OCI-LY3 (cell line): ENCODE data around the gene FUOM.

Experiments used
- H2AFZ ChIP-seq: fragments of 200-600, 300-600 bp; shearing (Covaris generic); 2 replicates; pipeline ENCODE4 v1.6.0; 2014; ENCODE audit warnings: antibody characterized with exemption, low read depth, low read length
- H3K27ac ChIP-seq: fragments of 200-600, 300-600 bp; sonication (generic); 2 replicates; pipeline ENCODE4 v1.5.1; 2014; ENCODE audit warnings: mild to moderate bottlenecking, low read length, moderate library complexity, mixed read lengths
- H3K27me3 ChIP-seq: fragments of 200-600, 300-600 bp; sonication (generic); 2 replicates; pipeline ENCODE4 v1.6.1; 2014; ENCODE audit warnings: low read depth, low read length, mixed read lengths
- H3K36me3 ChIP-seq: fragments of 200-600, 300-600 bp; sonication (generic); replicated peaks from 2 replicates; pipeline ENCODE3; 2014; ENCODE audit warnings: low read depth, low read length, mixed read lengths
- H3K4me1 ChIP-seq: fragments of 300-600, 200-600 bp; sonication (generic); 2 replicates; pipeline ENCODE4 v1.6.1; 2014; ENCODE audit warnings: low read length, mixed read lengths
- H3K4me2 ChIP-seq: fragments of 200-600, 300-600 bp; sonication (generic); 2 replicates; pipeline ENCODE4 v1.6.1; 2014; ENCODE audit warnings: low read length, mixed read lengths
- H3K4me3 ChIP-seq: fragments of 300-600, 200-600 bp; sonication (generic); 2 replicates; pipeline ENCODE4 v1.5.1; 2014; ENCODE audit warnings: antibody characterized with exemption, mild to moderate bottlenecking, low read length, moderate library complexity
- H3K79me2 ChIP-seq: fragments of 300-600, 200-600 bp; shearing (Covaris generic); 2 replicates; pipeline ENCODE4 v1.6.1; 2014; ENCODE audit warnings: mild to moderate bottlenecking, low read length, mixed read lengths
- H3K9ac ChIP-seq: fragments of 300-600, 200-600 bp; shearing (Covaris generic); 2 replicates; pipeline ENCODE4 v1.6.0; 2014; ENCODE audit warnings: mild to moderate bottlenecking, low read length, moderate library complexity
- H3K9me3 ChIP-seq: fragments of 200-600, 300-600 bp; shearing (Covaris generic); 2 replicates; pipeline ENCODE4 v1.6.1; 2014; ENCODE audit warnings: low read length, mixed read lengths; ENCODE audit not compliant: insufficient read depth
- H4K20me1 ChIP-seq: fragments of 200-600, 300-600 bp; sonication (generic); 2 replicates; pipeline ENCODE4 v1.6.1; 2016; ENCODE audit warnings: low read length, mixed read lengths; ENCODE audit not compliant: insufficient read depth
- EZH2phosphoT487 ChIP-seq: fragments of 200-600 bp; shearing (Covaris generic); IDR thresholded peaks from 2 replicates; pipeline ENCODE4 v1.6.1; 2018; ENCODE audit warnings: antibody characterized with exemption, mixed run types, low read depth
- TF ChIP-seq, protein P1 (sequence below): fragments of 200-600, 300-600 bp; sonication (generic); IDR thresholded peaks from 2 replicates; pipeline ENCODE4 v1.5.1; 2014; ENCODE audit warnings: antibody characterized with exemption, low read length, low read depth

The FUOM gene

DNA sequence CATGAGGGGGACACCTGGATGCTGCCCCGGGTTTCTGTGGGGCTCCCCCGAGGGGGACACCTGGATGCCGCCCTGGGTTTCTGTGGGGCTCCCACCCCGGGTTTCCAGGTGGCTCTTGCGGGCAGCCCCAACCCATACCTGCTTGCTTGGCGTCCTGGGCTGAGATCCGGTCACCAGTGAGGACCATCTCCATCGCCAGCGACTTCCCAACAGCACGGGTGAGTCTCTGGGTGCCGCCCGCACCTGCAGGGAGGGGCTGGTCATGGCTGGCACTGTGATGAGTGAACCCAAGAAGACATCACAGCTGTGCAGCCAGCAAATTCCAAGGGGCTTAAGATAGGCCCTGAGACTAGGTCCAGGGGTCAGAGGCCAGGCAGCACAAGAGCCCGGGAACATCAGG, 8.9 kb upstream of the FUOM start:
- Histone ChIP-seq H3K27me3 (no peaks in the 10 kb centered on the region), H3K4me1 (no peaks in the 10 kb centered on the region), H2AFZ (no peak overlapping the region), H3K79me2 (no peaks in the 10 kb centered on the region), H3K4me3 (no peak overlapping the region), H3K9ac (no peak overlapping the region), H3K9me3 (no peaks in the 10 kb centered on the region), H4K20me1 (no peaks in the 10 kb centered on the region), H3K36me3 (no peaks in the 10 kb centered on the region), H3K4me2 (no peak overlapping the region), H3K27ac (no peak overlapping the region)
- TF ChIP-seq EZH2phosphoT487, result no peak
- TF ChIP-seq, protein P1, sequence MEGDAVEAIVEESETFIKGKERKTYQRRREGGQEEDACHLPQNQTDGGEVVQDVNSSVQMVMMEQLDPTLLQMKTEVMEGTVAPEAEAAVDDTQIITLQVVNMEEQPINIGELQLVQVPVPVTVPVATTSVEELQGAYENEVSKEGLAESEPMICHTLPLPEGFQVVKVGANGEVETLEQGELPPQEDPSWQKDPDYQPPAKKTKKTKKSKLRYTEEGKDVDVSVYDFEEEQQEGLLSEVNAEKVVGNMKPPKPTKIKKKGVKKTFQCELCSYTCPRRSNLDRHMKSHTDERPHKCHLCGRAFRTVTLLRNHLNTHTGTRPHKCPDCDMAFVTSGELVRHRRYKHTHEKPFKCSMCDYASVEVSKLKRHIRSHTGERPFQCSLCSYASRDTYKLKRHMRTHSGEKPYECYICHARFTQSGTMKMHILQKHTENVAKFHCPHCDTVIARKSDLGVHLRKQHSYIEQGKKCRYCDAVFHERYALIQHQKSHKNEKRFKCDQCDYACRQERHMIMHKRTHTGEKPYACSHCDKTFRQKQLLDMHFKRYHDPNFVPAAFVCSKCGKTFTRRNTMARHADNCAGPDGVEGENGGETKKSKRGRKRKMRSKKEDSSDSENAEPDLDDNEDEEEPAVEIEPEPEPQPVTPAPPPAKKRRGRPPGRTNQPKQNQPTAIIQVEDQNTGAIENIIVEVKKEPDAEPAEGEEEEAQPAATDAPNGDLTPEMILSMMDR, result no peak

DNA sequence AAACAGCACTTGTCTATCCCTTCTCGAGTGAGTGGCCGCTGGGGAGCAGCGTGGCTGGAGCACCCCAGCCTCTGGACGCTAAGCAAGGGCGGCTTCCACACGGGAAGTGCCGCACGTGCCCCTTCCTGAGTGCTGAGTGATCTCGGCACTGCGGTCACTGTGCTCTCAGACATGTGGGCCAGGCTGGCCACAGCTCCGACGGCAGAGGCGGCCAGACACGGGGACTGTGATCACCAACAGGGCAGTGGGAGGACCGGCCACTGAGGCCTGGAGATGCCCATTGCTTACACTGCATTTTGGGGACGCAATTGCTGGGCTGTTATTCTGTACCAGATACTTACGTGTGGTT, 8.3 kb upstream of the FUOM start:
- Histone ChIP-seq H3K27me3 (no peaks in the 10 kb centered on the region), H3K4me2 (no peak overlapping the region), H3K4me1 (no peaks in the 10 kb centered on the region), H4K20me1 (no peaks in the 10 kb centered on the region), H3K79me2 (no peaks in the 10 kb centered on the region), H3K4me3 (no peak overlapping the region), H3K9ac (no peak overlapping the region), H3K36me3 (no peaks in the 10 kb centered on the region), H3K27ac (no peak overlapping the region), H2AFZ (no peak overlapping the region), H3K9me3 (no peaks in the 10 kb centered on the region)
- TF ChIP-seq, protein P1, result no peak
- no peak for TF ChIP-seq EZH2phosphoT487

DNA sequence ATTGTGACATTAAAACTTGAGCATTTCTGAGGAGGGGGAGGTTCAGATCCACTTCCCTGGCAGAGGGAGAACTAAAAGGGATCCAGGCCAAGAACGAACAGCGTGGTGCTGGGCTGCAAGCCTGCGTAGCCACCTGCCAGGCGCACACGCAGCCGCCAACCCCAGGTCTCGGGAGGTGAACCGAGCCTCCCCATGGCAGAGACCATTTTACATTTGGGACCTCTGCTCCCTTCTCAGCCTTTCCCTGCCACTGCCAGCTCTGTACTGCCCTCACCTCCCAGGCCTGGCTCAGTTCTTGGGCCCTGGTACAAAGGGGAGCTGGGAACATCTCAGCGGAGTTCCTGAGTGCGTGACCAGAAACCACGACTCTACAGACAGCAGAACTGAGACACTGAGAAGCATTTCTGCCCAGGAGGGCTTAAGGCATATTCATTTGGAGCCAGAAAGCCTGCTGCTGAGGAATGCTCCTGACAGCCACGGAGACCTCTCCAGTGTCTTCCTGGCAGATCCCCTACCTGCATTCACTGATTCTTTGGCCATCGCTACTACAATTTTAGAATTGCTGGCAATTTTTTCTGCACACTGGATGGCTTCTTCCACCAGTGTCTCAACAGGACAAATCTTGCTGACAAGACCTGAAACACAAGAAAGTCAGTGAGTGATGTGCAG, 7.8 kb upstream of the FUOM start:
- TF ChIP-seq, protein P1, result no peak
- TF ChIP-seq EZH2phosphoT487, result no peak
- no peaks in the 10 kb centered on the region for H3K9me3 ChIP-seq

DNA sequence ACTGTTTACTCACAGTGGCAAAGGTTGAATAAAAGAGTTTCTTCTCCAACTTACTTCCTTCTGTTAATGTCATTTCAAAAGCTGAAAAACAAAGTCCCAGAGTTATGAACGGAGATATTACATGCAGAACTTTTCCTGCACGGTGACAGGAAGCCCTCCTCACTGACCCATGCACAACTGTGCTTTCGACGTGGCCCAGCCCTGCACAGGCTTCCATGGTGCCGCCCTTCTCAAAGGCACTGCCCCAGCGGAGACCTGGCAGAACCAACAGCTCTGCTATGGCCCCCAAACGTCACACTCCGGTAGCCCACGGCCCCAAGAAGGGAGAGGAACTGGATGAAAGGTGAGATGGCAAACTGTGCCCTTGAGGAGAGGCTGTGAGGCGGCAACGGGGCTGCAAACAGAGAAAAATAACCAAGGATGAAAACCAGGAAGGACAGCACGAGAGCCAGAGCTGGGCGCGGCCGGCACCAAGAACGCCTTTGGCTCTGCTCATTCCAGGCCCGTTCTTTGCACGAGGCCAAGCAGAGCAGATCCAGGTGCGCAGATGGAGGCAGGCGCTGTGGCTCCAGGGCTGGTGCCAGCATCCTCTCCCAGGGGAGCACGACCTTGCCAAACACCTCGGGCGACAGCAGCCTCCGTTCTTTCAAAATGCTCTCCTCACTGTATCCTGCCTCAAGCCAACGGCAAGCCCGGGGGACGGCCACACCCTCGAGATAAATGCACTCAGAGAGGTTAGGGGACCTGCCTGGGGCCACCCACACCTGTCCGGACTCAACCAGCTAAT, 7.0 kb upstream of the FUOM start:
- no peak overlapping the region for H3K27ac ChIP-seq
- no peak overlapping the region for H3K4me2 ChIP-seq
- no peaks in the 10 kb centered on the region for H3K27me3 ChIP-seq
- H3K4me1 ChIP-seq, result no peaks in the 10 kb centered on the region
- H3K36me3 ChIP-seq, result no peaks in the 10 kb centered on the region
- TF ChIP-seq EZH2phosphoT487, result no peak
- TF ChIP-seq, protein P1, result no peak
- H3K9ac ChIP-seq, result no peak overlapping the region
- no peak overlapping the region for H3K4me3 ChIP-seq
- H3K79me2 ChIP-seq, result no peaks in the 10 kb centered on the region
- no peaks in the 10 kb centered on the region for H4K20me1 ChIP-seq
- H2AFZ ChIP-seq, result no peak overlapping the region
- H3K9me3 ChIP-seq, result no peaks in the 10 kb centered on the region

More for the DNA sequence above, 7.8 kb upstream of the FUOM start:
- Histone ChIP-seq H3K27me3 (no peaks in the 10 kb centered on the region), H2AFZ (no peak overlapping the region), H3K4me3 (no peak overlapping the region), H3K4me1 (no peaks in the 10 kb centered on the region), H4K20me1 (no peaks in the 10 kb centered on the region), H3K9ac (no peak overlapping the region), H3K4me2 (no peak overlapping the region), H3K79me2 (no peaks in the 10 kb centered on the region), H3K27ac (no peak overlapping the region), H3K36me3 (no peaks in the 10 kb centered on the region)
